ENCODE measurements around the gene GPR26. TPM values are rescaled to one million over a fixed set of nuclear protein-coding genes. Genes with fewer than 3 reads are reported as not detected.

GPR26 gene
- total and polyA plus RNA-seq, 8 donors = not detected

DNA sequence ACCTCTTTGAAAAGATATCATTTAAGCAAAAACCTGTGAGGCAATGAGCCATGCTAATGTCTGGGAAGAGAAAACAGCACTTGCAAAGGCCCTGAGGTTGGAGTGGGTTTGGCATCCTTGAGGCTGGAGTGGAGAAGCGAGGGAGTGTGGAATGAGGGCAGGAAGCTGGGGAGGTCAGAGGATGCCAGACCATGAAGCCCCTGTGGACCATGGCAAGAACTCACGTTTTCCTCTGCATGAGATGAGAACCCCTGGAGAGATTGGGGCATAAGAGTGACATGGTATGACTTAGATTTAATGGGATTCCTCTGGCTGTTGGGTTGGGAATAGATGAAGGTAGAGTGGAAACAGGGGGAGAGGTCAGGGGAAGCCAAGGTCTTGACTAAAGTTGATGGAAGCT lies 49.4 kb downstream of the GPR26 start:
- H3K27ac ChIP-seq = no peak overlapping the region
- TF ChIP-seq POLR2A (IDR thresholded peaks at IDR 0.05) (no peak), EP300 (IDR thresholded peaks at IDR 0.05) (no peak), CTCF (IDR thresholded peaks at IDR 0.05) (no peak), POLR2AphosphoS5 (IDR thresholded peaks at IDR 0.05) (no peak)
- no peaks in the 10 kb centered on the region for H3K27me3 ChIP-seq
- intact Hi-C loops (cut with DNase I; ENCODE audit: low total_unique reads) = no loop called here
- DNase-seq = no peak
- 59 to 78% (median 73%) methylated on average over 2 of the region's 2 CpGs for WGBS, 5 donors
- peaks cover 0 to 6% (median 0%) of the 10 kb centered on the region in 4 donors for H3K36me3 ChIP-seq
- H3K4me1 ChIP-seq = no peaks in the 10 kb centered on the region
- peaks cover 0 to 24% (median 13%) of the 10 kb centered on the region in 4 donors for H3K9me3 ChIP-seq
- H3K4me3 ChIP-seq = no peak overlapping the region

DNA sequence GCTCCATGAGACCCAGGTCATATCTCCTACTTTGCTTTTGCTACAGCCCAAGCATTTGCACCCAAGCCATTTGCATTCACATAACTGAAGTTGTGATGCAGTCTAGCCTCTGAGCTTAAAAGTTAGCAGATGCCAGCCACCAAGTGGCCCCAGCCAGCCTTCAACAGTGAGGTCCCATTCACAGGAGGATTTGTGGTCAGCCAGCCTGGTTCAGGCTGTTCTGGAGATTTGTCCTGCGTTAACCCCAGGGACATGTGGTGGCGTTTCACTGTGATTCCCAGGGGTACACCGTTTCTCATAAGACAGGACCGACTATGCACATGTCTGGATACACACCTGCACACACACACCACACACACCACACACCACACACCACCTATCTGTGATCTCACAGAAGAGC lies 51.2 kb downstream of the GPR26 start:
- TF ChIP-seq POLR2A (IDR thresholded peaks at IDR 0.05) = no peak
- no peak for TF ChIP-seq CTCF (IDR thresholded peaks at IDR 0.05)
- TF ChIP-seq EP300 (IDR thresholded peaks at IDR 0.05) = no peak
- no peak for TF ChIP-seq POLR2AphosphoS5 (IDR thresholded peaks at IDR 0.05)
- Histone ChIP-seq H3K36me3 (peaks cover 0 to 6% (median 0%) of the 10 kb centered on the region in 4 donors), H3K9me3 (peaks cover 0 to 24% (median 13%) of the 10 kb centered on the region in 4 donors), H3K4me1 (no peaks in the 10 kb centered on the region), H3K4me3 (no peak overlapping the region), H3K27me3 (no peaks in the 10 kb centered on the region), H3K27ac (no peak overlapping the region)
- 81 to 98% (median 93%) methylated on average over 3 to 4 of the region's 4 CpGs for WGBS, 5 donors
- intact Hi-C loops (cut with DNase I; ENCODE audit: low total_unique reads) = no loop called here
- no peak for DNase-seq

DNA sequence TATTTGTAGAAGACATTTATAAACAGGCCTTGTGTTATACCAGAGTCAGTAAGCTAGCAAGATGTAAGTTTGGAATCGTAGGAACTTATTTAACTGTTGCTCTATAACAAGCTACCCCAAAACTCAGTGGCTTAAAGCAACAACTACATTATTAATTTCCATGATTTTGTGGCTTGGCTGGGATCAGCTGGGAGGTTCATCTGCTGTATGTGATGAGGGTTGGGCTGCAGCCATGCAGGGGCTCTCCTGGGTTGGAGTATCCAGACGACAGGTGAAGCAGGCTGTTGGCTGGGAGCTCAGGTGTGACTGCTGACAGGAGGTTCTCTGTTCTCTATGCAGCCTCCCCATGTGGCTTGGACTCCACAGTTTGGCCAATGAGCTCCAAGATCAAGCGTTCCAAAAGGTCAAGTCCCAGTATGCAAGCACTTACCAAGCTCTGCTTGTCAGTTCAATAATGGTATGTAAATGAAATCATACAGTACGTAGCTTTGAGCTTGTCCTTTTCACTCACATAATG lies 52.4 kb downstream of the GPR26 start:
- H3K36me3 ChIP-seq = peaks cover 0 to 6% (median 0%) of the 10 kb centered on the region in 4 donors
- H3K27ac ChIP-seq = no peak overlapping the region
- peaks cover 0 to 24% (median 13%) of the 10 kb centered on the region in 4 donors for H3K9me3 ChIP-seq
- H3K4me3 ChIP-seq = no peak overlapping the region
- TF ChIP-seq EP300 (IDR thresholded peaks at IDR 0.05) (no peak), POLR2AphosphoS5 (IDR thresholded peaks at IDR 0.05) (no peak), CTCF (IDR thresholded peaks at IDR 0.05) (no peak), POLR2A (IDR thresholded peaks at IDR 0.05) (no peak)
- no peak for DNase-seq
- no peaks in the 10 kb centered on the region for H3K27me3 ChIP-seq
- H3K4me1 ChIP-seq = no peaks in the 10 kb centered on the region
- WGBS, 5 donors = 62 to 83% (median 73%) methylated on average over 4 of the region's 4 CpGs
- intact Hi-C loops (cut with DNase I; ENCODE audit: low total_unique reads) = no loop called here

DNA sequence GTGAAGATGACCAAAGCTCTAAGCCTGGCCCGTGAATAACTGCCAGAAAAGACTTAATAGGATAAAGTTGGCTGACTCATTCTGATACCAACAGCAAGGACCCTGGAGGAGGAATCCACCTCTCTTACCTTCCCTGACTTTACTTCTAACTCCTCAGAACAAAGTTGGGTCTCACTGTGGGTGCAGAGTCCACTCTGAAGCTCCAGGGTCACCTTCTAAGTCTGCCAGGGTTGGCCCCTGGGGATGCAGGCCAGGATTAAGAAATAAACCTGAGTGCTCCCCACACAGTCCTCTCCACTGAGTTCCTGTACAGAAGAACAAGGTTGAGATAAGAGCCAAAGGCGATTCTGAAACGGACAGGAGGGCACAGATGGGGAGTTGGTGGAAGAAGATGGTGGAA lies 54.4 kb downstream of the GPR26 start:
- intact Hi-C loops (cut with DNase I; ENCODE audit: low total_unique reads) = no loop called here
- Histone ChIP-seq H3K27me3 (peaks cover 0 to 3% (median 0%) of the 10 kb centered on the region in 3 donors), H3K9me3 (peaks cover 0 to 24% (median 13%) of the 10 kb centered on the region in 4 donors), H3K4me3 (no peak overlapping the region), H3K4me1 (no peaks in the 10 kb centered on the region), H3K27ac (no peak overlapping the region), H3K36me3 (peaks cover 0 to 6% (median 0%) of the 10 kb centered on the region in 4 donors)
- WGBS, 5 donors = 51 to 81% (median 67%) methylated on average over 3 of the region's 3 CpGs
- TF ChIP-seq POLR2A (IDR thresholded peaks at IDR 0.05) (no peak), POLR2AphosphoS5 (IDR thresholded peaks at IDR 0.05) (no peak), EP300 (IDR thresholded peaks at IDR 0.05) (no peak), CTCF (IDR thresholded peaks at IDR 0.05) (no peak)
- no peak for DNase-seq
